Left kidney (tissue), 2 donors: ENCODE results near the gene PTPRE. TPM values are rescaled to one million over a fixed set of nuclear protein-coding genes. Genes with fewer than 3 reads are reported as not detected.

ENCODE experiments used
- DNase-seq: peaks from one replicate; pipeline ENCODE4 v3.0.0-alpha.2; 2013
- polyA plus RNA-seq: library from polyadenylated mRNA; unstranded; fragments of 120-200 nt; gene quantifications from one replicate; pipeline ENCODE4 v1.2.1, GENCODE V29; 2013; ENCODE audit not compliant: insufficient read length

Gene PTPRE
- polyA plus RNA-seq, 1 donor, result 5.6 TPM

- DNase-seq, result no peak
Measured at GRCh38 chr10:128000471-128001362, 93.8 kb downstream of the PTPRE start.

DNA sequence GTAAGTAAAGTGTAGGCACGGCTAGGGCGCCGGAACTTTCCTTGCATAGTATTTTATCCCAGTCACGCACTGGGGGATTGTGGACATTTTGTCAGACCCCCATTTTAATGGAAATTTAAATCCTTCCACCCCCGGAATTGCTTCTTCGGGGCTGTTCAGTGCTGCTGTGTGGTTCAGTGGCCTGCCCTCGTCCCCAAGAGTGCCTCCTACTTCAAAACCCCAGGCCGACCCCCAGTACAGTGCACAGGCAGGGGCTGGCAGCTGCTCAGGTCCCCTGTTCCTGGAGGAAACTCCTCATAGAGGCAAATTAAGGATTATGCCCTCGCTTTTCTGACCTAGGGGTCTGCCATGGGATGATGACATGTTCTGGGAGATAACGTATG, 94.5 kb downstream of the PTPRE start:
- no peak for DNase-seq

DNA sequence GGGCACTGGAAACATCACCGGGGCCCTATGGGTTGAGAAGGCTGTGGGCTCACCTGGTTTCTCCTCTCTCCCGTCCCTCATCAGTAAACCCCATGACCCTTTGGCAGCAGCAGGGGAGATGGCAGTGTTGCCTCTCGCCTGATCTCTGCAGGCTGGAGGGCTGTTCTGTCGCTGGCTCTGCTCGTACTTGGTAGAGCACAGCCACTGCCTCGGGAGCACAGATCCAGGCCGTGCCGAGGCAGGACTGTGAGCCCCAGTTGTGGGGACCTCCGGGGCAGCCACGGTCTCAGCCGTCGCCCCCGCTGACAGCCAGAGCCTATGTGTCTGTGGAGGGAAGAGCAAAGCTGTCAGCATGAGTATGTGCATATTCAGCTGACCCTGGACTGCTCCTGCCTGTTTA, 94.9 kb downstream of the PTPRE start:
- no peak for DNase-seq

DNA sequence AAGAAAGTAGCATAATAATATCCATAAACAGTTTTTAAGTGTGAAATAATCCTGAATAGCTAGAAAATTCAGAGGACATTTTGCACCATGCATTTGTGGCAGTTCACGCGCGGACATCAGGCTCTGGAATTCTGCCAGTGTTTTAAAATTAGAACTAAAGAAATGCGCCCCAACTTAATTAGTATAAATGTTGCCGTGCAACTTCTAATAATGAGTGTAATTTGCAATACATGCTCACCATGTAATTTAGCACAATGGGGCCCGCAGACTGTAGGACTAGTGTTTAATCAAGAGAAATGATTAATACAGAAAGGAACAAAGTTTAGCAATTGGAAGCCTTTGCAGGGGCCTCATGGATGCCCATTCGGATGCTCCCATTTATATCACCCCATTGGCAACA, 96.6 kb downstream of the PTPRE start:
- no peak for DNase-seq

DNA sequence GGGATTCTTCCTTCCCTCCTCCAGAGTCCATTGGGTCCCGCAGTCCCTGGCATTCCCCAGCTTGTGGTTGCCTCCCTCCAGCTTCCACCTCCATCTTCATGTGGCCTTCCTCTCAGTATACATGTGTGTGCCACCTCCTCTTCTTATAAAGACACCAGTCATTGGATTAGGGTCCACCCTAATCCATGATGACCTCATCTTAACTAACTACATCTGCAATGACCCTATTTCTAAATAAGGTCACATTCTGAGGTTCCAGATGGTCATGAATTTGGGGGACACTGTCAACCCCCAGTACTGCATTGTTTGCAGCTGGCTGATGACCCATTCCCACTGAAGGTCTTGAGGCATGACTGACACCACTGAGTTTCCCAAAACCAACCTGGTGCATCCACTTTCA, 99.0 kb downstream of the PTPRE start:
- no peak for DNase-seq

DNA sequence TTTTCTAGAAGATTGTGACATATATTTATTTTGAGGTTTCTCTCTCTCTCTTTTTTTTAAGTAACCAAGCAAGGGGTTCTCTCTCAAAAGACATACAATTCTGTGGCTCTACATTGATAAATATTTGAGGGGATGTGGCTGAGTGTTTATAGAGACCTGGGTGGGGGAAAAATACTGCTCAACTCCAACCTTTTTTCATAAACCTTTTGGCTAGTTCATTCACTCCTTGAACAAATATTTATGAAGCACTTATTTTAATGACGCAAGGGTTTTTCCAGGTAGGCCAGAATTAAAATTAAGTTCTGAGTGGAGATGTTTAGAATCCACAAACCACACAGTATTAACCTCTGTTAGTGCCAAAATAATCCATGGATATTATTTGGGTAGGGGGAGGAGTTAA, 100.2 kb downstream of the PTPRE start:
- no peak for DNase-seq

DNA sequence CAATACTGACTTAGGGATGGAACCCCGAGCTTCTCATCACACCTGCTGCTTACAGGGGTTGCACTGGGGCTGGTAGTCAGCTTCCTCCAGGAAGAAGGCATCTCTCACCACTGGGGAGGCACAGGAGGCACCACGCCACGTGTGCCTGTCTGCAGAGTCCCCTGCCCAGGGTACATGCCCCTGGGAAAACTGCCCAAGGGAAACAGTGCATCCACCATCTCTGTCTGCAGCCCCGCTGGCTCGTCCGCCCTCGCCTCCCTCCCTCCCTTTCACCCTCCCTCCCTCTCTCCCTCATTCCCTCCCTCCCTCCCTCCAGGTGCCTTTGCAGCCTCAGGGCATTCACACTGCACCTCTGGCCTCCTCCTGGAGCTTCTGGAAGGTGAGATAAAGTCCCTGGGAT, 101.1 kb downstream of the PTPRE start:
- DNase-seq, result no peak

GRCh38 chr10:128008521-128009250, 101.8 kb downstream of the PTPRE start:
- no peak for DNase-seq

- no peak for DNase-seq
Measured at GRCh38 chr10:128009372-128010126, 102.6 kb downstream of the PTPRE start.

GRCh38 chr10:128011059-128011979, 104.4 kb downstream of the PTPRE start:
- peak; percentile 61 for DNase-seq

- DNase-seq, result no peak
Measured at GRCh38 chr10:128013626-128014025, 106.7 kb downstream of the PTPRE start.

DNA sequence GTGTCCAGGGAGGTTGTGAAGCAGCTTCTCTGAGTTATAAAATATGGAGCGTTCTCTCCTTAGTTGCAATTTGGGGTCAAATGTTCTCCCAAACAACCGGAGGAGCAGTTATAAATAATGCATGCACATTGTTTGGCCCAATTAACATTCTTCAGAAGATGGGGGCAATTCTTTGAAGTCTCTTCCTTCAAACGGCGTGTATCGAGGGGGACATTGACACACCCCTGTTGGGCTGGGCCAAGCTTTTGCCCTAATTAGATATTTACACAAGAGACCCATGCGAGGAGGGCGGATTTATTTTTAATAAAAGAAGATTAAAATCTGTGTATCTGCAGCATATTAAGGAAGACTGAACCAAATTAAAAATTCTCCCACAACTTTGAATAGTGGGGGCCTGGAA, 107.3 kb downstream of the PTPRE start:
- DNase-seq, result no peak

GRCh38 chr10:128016423-128017060, 109.6 kb downstream of the PTPRE start:
- no peak for DNase-seq

- DNase-seq, result no peak
Measured at GRCh38 chr10:128017822-128018221, 110.9 kb downstream of the PTPRE start.

GRCh38 chr10:128018236-128018635, 111.3 kb downstream of the PTPRE start:
- peak; percentile 31 for DNase-seq

- no peak for DNase-seq
Measured at GRCh38 chr10:128018691-128019090, 111.8 kb downstream of the PTPRE start.

DNA sequence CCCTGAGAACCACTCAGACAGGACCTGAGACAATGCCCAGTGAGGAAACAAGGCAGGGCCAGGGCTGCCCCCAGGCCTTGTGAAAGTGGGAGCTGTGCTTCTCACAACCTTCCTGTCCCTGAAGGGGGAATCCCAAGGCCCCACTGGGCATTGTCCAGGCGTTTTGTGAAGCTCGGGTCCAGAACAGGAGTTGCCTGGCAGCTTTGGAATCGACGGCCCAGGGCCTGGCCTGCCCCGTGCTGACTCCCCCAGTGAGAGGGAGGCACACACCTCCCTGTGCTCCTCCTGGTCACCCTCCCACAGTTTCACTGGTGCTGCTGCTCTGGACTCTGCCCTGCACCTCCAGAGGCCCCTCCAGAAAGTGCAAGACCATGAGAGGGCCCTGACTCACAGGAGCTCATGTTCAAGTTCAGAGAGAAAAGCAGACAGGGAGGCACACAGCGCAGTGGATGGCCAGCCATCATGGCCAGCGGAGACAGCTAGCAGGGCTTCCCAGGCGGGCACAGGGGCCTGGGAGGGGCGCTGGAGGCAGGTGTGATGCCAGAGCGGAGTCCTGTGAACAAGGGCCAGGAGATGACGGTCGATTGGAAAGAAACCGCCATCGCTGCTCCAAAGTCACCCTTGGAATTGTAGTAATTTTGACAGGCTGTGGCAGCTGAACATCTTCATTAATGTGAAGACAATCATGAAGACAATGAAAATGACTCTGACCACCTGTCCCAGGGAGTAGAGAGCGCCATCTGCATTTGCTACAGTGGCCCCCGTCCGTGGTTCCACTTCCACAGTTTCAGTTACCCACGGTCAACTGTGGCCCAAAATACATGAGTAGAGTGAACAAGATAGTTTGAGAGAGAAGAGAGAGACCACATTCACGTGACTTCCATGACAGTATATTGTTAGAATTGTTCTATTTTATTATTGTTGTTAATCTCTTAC, 115.6 kb downstream of the PTPRE start:
- no peak for DNase-seq

DNA sequence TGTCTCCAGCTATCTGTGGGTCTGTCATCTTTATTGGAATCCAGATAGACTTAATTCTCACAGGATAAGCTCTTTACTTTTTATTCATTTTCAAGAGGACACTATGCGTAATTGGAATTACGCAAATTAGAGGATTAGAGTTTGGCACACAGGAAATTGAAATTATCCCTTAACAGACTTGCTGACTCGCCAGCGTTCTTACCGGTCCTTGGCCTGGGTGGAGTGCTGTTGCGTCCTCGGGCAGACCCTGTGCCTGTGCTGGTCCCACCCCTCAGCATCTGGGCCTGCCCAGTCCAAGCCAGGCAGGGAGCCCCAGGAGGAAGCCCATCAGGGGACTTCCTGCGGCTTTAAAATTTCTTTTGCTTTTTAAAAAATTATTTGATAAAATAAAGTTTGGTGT, 117.5 kb downstream of the PTPRE start:
- no peak for DNase-seq

GRCh38 chr10:128025437-128025836, 118.5 kb downstream of the PTPRE start:
- no peak for DNase-seq

DNA sequence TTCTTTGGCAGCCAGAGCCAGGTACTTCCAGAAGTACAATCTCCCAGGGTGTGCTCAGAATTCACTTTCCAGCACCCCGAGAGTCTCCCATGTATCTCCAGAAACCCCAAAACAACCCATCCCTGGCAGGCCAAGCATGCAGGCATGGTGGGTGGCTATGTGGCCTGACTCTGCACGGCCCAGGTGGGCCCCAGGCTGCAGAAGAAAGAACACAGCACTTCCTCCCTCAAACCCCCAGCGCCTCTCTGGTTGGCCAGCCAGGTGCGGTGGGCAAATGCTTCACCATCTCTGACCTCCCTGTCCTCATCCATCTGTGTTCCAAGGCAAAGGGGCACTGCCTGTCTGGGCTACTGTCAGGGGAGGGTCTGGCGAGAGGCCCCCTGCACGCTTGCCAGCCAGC, 119.0 kb downstream of the PTPRE start:
- DNase-seq, result no peak
